Fibroblast of skin of left quadriceps (primary cell): ENCODE results near the gene NPY.
"Not testable (repeated sequence)": the region's sequence is repeated elsewhere in the genome, so short reads cannot be mapped to it uniquely, and the experiment has no call there.

Source experiments
- DNase-seq, 2 experiments: peaks; one replicate each; pipeline ENCODE4 v3.0.0-alpha.2; 2013; ENCODE audit warnings: low read depth in 2 of 2

The NPY gene

DNA sequence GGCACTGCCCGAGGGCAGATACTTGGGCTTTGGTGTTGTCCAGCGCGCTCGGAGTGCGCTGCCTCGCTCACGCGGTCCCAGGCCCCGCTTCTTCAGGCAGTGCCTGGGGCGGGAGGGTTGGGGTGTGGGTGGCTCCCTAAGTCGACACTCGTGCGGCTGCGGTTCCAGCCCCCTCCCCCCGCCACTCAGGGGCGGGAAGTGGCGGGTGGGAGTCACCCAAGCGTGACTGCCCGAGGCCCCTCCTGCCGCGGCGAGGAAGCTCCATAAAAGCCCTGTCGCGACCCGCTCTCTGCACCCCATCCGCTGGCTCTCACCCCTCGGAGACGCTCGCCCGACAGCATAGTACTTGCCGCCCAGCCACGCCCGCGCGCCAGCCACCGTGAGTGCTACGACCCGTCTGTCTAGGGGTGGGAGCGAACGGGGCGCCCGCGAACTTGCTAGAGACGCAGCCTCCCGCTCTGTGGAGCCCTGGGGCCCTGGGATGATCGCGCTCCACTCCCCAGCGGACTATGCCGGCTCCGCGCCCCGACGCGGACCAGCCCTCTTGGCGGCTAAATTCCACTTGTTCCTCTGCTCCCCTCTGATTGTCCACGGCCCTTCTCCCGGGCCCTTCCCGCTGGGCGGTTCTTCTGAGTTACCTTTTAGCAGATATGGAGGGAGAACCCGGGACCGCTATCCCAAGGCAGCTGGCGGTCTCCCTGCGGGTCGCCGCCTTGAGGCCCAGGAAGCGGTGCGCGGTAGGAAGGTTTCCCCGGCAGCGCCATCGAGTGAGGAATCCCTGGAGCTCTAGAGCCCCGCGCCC lies at the start of gene NPY:
Gene NPY, plus strand, starts transcription at position 294 of the 802 bp plus-strand sequence. CDS start 1,051 bp downstream, outside the sequence.
- DNase-seq, result no peak

DNA sequence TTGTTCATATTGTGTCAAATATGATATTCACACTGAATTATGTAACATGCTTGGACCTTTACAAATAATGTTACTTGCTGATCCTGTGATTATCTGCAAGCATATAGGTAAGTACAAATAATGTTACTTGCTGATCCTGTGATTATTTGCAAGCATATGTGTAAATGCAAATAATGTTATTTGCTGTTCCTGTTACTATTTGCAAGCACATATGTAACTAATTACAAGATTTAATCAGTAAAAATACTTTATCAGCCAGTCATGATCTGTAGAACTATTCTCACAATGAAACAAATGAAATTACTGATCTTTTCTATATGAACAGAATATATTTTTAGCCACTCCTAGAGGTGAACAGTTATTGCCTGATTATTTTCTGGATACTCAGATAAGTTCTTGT lies 44.7 kb upstream of the NPY start:
- DNase-seq, result no peak

- no peak for DNase-seq
Observed at GRCh38 chr7:24241206-24241605, 42.8 kb upstream of the NPY start.

DNA sequence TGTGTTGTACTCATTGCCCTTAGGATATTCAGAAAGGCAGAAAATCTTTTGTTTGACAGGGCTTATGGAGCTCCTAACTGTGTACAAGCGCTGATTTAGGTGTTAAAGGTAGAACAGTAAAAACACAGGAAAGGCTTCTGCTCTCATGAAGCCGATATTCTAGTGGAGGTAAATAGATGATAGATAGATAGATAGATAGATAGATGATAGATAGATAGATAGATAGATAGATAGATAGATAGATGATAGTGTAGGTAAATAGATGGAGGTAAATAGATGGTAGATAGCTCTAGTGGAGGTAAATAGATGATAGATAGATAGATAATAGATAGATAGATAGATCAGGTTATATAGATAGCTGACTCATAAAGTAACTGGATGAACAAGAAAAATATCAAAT lies 39.4 kb upstream of the NPY start:
- no peak for DNase-seq

DNA sequence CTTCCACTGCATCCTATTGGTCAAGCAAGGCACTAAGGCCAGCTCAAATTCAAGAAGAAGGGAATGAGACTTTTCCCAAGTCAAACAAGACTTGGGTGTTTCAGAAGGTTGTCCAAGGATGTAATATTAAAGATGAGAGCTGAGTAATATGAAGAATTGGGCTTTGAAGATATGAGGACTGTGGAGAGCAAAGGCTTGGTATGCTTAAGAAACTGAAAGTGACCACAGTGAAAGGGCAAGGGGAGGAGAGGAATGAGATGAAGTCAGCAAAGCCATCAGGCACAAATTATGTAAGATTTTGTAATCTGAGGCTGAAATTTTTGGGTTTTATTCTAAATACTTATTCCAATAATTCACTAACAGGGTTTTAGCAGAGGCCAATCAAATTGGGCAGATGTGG lies 38.6 kb upstream of the NPY start:
- no peak for DNase-seq

DNA sequence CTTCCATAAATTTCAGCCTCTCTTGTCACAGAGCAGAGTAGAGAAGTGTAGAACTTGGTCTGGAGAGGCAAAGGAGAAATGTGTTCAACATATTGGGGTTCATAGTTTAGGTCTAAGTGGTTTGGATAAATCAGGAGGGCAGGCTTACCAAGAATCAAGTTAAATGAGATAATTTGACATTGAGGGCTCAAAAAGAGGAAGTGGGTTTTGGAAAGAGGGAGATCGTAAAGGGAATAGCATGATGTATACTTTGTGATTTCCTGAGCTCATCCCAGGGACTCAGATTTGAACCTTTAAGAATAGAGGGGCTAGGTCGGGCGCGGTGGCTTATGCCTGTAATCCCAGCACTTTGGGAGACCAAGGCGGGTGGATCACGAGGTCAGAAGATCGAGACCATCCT lies 34.7 kb upstream of the NPY start:
- DNase-seq, result no peak

GRCh38 chr7:24251568-24251967 lies 32.4 kb upstream of the NPY start:
- DNase-seq, result no peak

DNA sequence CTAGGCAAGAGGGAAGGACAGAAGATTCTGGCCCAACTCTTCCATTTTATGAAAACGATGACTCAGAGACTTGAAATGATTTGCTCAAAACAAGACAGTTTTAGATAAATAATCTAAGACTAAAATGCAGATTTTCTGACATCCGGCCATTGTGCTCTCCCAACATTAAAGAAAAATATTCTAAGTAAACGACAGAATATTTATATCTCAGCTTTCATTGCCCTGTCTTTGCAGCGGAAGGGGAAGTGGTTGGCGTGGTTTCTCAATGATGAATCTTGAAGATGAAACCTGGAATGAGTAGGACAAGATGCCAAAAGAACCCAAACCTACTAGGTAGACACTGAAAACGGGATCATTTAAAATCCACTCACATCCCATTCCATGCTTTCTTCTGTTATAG lies 28.9 kb upstream of the NPY start:
- DNase-seq, result no peak

DNA sequence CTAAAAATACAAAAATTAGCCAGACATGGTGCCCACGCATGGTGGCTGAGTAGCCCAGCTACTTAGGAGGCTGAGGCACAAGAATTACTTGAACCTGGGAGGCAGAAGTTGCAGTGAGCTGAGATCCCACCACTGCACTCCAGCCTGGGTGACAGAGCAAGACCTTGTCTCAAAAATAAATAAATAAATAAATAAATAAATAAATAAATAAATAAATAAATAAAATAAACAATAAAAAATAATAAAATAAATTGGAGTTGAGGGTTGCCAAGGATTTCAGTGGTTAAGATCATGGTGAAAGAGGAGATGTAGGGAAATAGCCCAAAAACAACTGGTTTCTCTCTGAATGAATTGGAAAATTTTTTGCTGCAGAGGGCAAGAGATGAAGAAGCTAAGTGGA lies 25.7 kb upstream of the NPY start:
- not testable (repeated sequence) for DNase-seq

- DNase-seq, result no peak
Observed at GRCh38 chr7:24271938-24272337, 12.1 kb upstream of the NPY start.

GRCh38 chr7:24279512-24279911 lies 4.5 kb upstream of the NPY start:
- DNase-seq, result no peak

DNA sequence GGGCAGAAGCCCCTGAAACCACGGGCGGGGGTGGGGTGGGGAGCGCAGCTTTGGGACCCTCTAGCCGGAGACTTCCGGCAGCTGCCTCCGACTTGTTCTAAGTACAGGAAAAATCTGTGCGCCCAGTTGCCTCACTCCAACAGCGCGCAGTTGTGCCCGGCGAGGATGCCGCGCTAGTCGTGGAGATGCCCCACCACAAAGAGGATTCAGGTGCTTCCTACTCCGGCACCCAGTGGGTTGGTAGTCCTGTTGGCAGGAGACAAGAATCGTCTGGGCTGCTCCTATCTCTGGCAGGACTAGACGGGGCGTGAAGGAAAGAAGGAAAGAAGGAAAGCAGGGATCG lies 465 bp upstream of the NPY start:
- no peak for DNase-seq

DNA sequence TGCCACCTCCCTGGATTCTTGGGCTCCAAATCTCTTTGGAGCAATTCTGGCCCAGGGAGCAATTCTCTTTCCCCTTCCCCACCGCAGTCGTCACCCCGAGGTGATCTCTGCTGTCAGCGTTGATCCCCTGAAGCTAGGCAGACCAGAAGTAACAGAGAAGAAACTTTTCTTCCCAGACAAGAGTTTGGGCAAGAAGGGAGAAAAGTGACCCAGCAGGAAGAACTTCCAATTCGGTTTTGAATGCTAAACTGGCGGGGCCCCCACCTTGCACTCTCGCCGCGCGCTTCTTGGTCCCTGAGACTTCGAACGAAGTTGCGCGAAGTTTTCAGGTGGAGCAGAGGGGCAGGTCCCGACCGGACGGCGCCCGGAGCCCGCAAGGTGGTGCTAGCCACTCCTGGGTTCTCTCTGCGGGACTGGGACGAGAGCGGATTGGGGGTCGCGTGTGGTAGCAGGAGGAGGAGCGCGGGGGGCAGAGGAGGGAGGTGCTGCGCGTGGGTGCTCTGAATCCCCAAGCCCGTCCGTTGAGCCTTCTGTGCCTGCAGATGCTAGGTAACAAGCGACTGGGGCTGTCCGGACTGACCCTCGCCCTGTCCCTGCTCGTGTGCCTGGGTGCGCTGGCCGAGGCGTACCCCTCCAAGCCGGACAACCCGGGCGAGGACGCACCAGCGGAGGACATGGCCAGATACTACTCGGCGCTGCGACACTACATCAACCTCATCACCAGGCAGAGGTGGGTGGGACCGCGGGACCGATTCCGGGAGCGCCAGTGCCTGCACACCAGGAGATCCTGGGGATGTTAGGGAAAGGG lies 913 bp downstream of the NPY start:
- DNase-seq, result no peak

- no peak for DNase-seq
Observed at GRCh38 chr7:24290004-24290641, 6.1 kb downstream of the NPY start.

- DNase-seq, result no peak
Observed at GRCh38 chr7:24291271-24291670, 7.3 kb downstream of the NPY start.

DNA sequence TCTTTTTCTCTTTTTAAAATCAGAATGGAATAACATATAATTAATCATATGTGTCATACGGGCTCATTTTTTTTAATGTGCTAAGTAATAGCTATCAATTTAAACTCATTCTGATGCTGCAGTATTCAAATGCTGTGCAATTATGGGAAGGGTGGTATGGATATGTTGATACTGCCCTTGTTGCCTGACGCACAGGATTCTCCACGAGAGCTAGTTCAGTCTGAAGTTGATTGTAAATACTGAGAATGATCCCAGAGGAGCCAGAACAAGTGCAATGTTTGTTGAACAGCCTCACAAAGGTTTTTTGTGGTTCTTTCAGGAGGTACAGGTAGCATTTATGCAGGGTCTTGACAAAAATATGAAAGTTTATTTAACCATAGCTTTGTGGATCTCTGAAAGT lies 13.4 kb downstream of the NPY start:
- no peak for DNase-seq

GRCh38 chr7:24298696-24299095 lies 14.7 kb downstream of the NPY start:
- DNase-seq, result no peak

DNA sequence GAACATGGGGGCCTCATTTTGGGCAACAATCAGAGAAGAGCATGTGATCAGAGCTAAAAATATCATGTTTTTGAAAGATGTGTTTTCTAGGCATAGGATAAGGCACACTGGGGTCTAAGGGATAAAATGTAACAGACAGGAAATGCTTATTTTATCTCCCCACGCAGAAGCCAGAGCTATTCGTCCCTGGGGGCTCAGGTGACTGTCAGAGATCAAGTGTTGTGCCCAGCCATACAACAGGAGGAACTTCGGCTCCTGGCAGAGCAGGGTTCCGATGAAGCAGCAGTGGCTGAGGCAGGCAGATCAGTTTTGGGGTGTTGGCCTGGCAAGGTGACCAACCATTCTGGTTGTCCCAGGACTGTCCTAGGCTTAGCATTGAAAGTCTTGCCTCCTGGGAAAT lies 15.2 kb downstream of the NPY start:
- DNase-seq, result no peak

- DNase-seq, result no peak
Observed at GRCh38 chr7:24301703-24302102, 17.7 kb downstream of the NPY start.

DNA sequence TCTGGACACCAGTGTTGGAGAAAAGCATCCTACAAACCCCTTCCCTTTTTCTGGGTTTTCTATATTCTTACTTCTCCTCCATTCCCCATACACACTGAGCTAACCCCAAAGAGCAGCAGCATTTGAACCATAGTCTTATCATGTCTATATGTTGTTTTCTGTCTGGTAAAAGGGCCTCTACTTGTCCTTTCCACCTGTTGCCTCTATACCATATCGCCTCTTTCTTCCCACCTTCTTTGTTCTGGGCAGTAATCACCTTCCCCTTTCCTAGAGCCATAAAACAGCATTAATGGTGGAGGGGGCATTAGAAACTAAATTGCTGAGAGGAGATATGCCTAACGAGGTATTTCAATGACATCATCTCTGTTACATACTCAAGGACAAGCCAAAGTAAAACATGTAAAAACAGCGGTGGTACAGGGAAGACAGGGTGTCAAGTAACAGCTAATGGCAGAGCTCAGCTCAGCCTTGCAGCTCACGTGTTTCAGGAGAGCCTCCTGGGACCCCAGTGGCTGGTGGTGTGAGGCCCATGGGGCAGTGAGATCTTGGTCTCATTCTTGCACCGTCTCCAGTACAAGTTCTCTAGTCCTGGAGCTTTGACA lies 20.6 kb downstream of the NPY start:
- no peak for DNase-seq

DNA sequence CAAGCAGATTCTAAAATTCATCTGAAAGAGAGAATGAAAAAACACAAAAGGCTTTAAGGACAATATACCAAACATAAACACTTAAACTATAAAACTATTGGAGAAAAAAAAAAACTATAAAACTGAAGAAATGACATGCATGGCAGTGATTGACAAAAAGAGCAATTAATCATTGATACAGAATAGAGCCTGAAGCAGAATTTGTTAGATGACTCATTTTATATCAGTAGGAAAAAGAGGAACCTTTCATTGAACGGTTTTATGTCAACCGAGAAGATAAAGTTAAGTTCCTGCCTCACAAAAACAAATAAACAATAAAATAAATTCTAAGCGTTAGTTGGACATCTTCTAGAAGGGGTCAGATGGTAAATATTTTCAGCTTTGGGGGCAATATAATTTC lies 23.3 kb downstream of the NPY start:
- no peak for DNase-seq

GRCh38 chr7:24312588-24312987 lies 28.6 kb downstream of the NPY start:
- DNase-seq, result no peak
